ACHN (cell line): ENCODE measurements around the gene SOX6.
"Not testable (repeated sequence)": the region's sequence is repeated elsewhere in the genome, so short reads cannot be mapped to it uniquely, and the experiment has no call there.

ENCODE experiments used
- DNase-seq: peaks from one replicate; pipeline ENCODE4 v3.0.0-alpha.2; 2015
- in situ Hi-C: cut with HindIII; loops from 2 replicates; pipeline ENCODE4 v1.10.0; 2017; ENCODE audit warnings: low sequenced_read_pairs, low pct_ligation_motif_present, low pct_unique_long_range_greater_than_20kb

The SOX6 gene

DNA sequence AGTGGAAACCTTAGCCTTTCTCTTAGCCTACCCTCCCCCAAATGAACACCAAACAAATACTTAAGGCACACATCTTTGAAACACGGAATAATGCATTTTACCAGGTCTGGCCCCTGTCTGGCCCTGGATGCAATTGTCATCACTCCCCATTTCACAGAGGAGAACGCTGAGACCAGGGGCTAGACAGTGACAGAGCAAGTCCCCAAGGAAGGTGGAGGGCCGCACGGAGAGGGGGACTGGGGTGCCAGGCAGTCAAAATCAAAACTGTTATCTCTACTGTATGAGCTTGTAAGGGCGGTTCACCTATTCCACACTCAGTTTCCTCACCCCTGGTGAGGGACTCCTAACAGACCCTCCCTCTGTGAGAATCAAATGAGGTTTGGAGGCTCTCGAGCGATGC lies 414.2 kb downstream of the SOX6 start:
- in situ Hi-C loops: no loop called here
- DNase-seq: no peak

DNA sequence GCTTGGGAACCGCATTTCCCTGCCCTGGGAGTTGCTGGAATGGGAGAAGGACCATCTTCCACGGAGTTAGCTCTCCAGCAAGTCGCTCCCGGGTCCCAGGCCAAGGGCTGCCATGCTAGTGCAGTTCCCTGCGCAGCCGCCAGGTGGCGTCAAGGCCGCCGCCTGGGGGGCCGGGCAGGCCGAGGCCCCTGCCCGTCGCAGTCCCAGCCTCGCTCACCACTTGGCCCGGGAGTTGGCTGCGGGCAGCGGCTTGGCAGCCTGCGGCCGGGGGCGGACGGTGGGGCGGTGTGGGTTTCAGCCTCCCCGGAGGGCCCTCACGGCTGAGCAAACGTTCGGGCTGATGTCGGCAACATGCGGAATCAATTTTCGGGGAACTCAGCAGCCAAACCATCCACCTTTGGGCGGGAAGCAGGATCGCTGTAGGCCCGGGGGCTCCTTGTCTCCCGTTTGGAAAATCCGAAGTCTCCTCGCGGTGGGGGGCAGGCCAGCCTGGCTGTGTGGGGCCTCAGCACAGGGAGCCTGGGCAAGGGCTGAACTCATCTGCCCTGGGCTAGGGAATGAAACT lies 415.1 kb downstream of the SOX6 start:
- in situ Hi-C loops: no loop called here
- DNase-seq: no peak

DNA sequence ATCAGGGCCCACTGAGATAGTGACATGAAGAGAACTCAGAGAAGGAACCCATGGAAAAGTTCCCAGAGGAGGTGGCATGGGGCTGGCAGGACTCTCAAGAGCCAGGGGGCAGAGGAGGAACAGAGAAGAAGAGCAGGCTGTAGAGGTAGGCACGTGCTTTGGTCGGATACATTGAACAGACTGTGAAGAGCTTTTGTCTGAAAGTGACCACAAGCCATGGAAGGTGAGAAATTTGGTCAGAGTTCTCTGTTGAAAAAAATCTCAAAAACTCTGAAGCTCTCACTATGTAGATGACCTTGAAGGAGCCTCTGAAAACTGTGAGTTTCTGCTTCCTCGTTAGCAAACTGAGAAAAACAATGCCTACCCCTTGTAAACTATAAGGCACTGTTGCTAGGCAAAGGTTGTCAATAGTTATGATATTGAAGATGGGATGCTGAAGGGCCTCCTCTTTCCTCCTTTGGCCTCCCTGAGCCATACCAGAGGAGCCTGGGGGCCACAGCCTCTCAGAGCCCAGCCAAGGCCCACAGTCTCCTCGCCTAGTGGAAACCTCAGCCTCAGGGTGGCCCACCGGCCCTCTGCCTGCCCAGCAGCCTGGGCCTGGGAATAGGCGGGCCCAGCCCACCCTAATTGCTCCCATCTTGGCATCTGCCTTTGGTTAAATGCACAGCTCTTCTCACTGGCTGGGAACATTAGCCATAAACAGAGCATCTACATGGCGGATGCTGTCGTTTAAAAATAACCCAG lies 415.7 kb downstream of the SOX6 start:
- DNase-seq: no peak

DNA sequence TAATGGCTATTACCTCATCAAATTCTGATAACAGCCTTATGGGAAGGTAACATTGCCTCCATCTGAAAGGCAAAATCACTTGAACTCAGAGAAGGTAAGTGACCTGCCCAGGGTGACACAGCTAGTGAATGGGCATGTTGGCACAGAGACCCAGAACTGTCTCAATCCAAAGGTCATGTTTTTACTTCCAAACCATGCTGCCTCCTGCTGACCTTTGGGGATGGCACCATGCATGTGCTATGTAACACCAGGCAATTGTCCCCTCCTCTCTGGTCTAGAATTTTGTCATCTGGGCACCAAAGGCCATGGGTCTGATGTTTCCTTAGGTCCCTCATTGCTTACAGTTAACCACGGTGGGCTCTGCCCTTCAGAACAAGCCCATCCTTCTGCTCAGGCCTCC lies 417.4 kb downstream of the SOX6 start:
- DNase-seq: no peak
- in situ Hi-C loops: no loop called here

More for the DNA sequence above, 415.7 kb downstream of the SOX6 start:
- in situ Hi-C loops: no loop called here

DNA sequence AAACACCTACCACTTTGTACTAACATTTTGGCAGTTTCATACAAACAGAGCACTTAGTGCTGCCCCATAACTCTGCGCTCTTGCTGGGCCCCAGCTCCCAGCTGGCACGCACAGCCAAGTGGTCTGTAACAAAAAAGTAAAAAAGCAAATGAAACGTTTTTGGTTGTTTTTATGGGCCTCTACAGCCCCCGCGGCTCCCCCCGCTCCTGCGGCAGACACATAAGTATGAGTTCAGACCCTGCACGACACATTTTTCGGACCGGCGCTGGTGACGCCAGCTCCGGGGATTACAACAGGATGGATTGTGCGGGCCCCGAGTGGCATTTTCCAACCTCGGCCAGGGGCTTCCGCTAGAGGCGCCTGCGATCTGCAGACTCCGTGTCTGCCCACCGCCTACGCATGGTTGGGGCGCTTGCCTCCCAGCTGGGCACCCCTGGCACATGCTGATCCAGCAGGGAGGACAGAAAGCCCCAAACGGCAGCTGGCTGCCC lies 418.2 kb downstream of the SOX6 start:
- in situ Hi-C loops: no loop called here
- DNase-seq: no peak

DNA sequence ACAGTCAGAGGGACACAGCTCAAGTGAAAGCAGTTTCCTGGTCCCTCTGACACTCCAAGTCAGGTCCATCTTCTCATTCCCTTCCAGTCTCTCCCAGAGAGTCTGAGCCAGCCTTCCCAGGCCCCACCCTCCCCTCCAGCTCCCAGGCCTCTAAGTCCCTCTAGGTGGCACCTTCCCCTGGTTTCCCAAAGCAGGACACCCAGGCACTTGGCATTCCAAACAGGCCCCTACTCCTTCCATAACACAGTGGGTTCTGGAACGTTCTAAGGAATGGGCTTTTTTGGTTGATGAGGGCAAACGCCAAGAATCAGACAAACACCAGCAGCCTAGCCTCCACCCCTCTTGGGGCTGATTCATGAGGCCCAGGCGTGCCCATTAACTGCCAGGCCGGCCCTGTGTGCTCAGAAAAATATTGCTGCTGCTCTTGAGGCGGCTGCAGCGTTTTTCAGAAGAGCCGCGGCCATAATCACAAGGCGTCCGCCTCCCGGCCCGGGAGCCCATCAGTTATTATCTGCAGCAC lies 418.7 kb downstream of the SOX6 start:
- in situ Hi-C loops: no loop called here
- no peak for DNase-seq

DNA sequence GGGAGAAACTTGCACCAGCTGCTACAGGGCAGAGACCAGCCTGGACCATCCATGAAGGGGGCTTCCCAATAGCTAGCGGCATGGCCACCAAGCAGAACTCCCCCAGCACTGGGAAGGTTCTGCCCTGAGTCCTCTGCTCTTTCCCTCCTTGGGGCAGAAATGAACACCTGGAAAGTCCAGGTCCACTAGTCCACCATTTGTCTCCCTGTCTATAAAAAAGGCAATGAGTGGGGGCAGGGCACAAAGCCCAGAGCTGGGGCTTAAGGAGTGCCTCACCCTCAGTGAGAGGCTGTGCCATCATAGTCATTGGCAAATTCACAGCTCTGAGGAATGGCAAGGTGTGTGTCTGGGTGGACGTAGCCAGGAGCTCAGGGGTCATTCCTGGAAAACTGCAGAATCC lies 420.3 kb downstream of the SOX6 start:
- in situ Hi-C loops: no loop called here

DNA sequence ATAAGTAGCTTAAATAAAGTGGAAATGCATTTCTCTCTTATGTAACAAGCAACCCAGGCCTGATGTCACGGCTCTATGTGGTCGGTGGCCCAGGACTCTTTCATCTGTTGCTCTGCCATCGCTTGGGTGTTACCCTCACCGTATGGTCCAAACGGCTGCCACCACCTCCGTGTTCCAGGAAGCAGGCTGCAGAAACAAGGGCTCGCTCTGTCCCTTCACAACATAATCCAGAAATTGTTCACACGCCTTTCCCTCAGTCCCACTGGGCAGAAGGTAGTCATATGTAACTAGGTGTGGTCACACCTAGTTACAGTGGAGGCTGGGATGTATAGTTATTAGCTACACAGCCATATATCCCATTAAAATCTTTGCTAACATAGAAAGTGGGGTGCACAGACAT lies 421.0 kb downstream of the SOX6 start:
- no peak for DNase-seq
- in situ Hi-C loops: no loop called here

More for the DNA sequence above, 420.3 kb downstream of the SOX6 start:
- no peak for DNase-seq

DNA sequence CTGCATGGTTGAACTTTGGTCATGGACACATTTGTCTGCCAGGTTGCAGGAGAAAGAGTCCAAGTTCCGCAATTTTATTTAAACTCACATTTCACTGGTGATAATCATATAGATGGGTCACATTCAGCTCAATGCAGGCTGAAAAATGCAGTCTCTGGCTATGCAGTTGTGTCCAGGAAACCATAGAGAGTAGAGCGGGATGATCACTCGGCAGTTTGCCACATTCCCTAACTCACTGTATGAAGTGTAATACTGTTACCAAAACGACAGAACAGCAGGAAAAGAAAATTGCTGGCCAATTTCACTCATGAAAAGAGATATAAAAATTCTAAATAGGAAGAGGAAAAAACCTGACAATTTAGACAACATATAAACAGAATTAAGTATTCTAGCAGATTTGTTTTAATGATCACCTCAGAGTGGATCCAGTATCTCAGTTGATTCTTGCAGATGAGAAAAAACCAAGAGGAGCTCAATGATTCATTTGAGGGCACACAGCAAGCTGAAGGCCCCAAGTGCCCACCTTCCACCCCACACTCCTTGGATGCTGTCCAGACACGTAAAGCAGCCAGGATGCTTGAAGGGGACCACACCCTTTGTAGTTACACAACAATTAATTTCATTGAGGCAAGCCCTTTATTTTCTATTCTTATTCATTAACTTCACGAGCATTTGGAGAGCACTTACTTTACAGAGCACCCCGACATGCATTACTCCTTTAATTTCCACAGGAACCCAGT lies 422.3 kb downstream of the SOX6 start:
- no peak for DNase-seq
- in situ Hi-C loops: no loop called here

DNA sequence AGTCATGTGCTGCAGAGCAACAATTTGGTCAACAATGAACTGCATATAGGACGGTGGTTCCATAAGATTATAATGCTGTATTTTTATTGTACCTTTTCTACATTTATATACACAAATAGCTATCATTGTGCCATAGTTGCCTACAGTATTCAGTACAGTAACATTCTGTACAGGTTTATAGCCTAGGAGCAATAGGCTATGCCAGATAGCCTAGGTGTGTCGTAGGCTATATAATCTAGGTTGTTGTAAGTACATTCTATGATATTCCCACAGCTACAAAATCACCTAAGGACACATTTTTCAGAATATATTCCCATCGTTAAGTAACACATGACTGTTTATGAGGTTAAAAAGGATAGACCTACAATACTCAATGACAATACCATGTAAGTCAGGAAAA lies 423.9 kb downstream of the SOX6 start:
- no peak for DNase-seq
- in situ Hi-C loops: no loop called here

DNA sequence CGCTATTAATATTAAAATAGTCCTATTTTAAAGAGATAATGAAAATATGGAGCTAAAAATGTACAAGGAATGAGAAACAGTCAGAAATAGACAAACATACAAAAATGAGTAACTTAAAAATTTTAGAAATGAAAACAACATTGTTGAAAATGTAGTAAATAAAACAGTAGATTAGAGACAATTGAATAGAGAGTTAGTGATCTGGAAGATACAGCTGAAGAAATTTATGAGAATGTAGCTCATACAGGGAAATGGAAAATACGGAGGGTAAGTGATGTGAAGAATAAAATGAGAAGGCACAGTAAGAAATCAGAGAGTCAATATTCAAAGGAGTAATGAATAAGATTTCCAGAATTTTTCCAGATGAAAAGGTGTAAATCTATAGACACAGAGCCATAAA lies 424.8 kb downstream of the SOX6 start:
- DNase-seq: no peak
- in situ Hi-C loops: no loop called here

DNA sequence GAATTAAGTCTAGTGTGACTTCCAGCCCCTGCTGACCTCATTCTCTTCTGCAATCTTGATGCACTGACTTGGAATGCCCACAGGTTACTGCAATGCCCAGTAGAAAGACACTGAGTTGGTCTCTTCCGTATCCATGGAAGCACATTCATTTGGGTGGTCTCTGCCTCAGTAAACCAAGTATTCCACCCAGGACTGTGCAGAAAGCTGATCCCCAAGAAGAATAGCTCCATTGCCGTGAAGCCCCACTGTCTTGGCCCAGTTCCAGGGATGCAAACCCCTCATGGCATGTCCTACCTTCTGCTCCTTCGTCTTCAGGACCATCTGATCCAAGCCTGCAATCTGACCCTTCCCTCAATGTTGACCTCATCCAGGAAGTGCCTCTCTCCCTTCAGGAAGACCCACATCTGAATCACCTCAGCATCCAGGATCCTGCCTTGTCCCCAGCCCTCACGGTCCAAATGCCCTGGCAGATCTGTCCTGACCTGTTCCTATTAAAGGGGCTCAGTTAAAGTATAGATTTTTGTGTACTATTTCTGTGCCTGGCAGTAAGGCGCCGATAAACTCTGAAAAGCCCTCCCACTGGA lies 425.8 kb downstream of the SOX6 start:
- no peak for DNase-seq
- in situ Hi-C loops: no loop called here

DNA sequence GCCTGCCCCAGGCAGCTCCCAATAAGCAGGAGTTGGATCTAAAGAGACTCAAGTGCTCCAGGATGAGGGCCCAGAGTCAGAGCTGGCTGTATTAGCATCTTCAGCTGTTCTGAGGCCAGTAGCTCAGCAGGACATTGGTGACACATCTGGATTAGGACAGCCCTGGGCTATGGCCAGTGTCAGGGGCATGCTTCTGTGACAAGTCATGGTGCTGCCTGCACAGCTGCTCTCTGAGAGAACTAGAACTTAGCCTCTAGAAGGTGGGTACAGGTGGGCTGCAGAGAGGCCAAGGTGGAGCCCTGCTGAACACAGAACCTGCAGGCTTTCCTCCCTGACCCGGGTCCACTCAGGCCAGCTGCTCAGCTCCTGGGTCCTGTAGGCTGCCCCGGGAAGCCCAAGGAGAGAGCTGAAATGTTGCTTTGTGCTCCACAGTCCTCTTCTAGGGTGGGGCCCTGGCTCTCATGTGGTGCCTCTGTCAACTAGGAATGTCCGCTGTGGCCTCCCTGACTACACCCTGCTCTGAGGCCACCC lies 426.9 kb downstream of the SOX6 start:
- in situ Hi-C loops: no loop called here
- DNase-seq: no peak

DNA sequence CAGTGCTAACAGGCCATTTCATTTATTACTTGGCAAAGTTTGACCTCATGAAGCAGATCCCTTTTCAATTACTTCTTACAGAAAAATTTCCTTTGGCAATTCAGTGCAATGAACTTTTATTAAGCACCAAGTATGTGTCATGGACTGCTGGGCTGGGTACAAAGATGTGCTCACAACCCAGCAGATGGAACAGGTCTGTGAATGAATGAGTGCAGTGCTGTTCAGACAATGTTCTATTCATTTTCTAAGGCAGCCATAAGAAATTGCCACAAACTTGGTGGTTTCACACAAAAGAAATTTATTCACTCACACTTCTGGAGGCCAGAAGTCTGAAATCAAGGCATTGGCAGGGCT lies 428.5 kb downstream of the SOX6 start:
- in situ Hi-C loops: no loop called here
- DNase-seq: no peak

DNA sequence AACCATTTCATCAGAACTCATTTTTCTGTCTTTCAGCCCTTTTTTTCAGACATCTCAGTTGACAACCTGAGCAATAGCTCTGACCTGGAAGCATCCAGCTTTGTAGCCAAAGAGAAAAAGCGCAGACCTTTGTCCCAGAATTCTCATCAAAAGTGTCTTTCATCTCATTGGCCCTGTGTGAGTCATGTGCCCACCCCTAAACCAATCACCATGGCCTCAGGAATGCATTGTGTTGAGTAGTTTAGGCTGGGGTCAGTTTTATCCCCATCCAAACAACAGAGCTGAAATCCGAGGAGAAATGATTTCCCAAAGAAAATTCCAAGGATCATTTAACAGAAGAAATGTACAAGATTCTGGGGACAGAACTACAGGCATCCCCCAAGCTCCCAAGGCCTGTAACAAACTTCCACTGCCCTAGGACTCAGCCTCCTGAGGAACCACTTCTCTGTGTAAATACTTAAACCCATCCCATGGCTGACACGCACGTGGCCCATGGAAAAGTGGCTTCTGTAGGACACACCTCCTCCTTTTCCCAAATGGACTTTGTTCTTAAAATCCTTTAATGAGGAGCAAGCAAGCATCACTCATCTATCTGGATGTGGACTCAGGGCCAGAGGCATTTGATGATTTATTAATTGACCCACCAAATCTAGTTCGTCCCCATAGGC lies 429.0 kb downstream of the SOX6 start:
- in situ Hi-C loops: no loop called here
- DNase-seq: no peak

DNA sequence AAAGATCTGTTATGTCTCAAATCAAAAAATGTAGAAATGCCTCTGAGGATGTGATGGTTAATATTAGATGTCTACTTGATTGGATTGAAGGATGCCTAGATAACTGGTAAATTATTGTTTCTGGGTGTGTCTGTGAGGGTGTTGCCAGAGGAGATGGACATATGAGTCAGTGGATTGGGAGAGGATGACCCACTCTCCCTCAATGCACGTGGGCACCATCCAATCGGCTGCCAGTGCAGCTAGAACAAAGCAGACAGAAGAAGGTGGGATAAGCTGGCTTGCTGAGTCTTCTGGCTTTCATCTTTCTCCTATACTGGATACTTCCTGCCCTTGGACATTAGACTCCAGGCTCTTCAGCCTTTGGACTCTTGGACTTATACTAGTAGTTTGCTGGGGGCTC lies 430.3 kb downstream of the SOX6 start:
- no peak for DNase-seq
- in situ Hi-C loops: no loop called here

DNA sequence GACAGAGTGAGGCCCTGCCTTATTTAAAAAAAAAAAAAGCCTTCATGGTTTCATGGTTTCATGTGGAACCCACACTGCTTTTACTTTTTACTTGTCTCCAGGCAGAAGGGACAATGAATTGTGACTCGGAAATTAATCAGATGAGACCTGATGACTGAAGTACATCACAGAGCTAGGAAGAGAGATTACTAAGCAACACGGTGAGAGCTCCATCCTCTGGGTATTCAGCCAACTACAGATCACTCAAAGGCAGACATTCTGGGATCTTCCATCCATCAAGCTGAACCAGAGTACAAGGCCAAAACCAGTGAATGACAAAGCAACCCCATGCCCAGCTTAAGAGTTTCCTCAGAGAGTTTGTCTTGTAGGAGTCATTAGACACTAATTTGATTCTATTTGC lies 433.2 kb downstream of the SOX6 start:
- no peak for DNase-seq
- in situ Hi-C loops: no loop called here

DNA sequence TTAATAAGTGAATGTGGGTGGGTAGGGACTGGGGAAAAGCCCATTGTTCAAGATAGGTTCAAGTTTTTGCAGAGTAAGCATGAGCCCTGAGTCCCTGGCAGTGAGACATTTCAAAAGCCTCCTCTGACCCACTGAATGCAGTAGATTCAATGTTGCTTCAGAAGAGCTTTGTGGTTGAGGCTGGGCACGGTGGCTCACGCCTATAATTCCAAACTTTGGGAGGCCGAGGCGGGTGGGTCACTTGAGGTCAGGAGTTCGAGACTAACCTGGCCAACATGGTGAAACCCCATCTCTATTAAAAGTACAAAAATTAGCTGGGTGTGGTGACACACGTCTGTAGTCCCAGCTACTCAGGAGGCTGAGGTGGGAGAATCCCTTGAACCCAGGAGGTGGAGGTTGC lies 433.6 kb downstream of the SOX6 start:
- in situ Hi-C loops, DNase-seq: not testable (repeated sequence)
